Sigmoid colon (tissue), 3 donors: ENCODE results near the gene ZNF232.
"Not testable (repeated sequence)": the region's sequence is repeated elsewhere in the genome, so short reads cannot be mapped to it uniquely, and the experiment has no call there.

ENCODE experiments used
- CTCF ChIP-seq, 4 experiments: fragments of 450-650 bp in 3 of 4; fragments of 200-600 bp in 1 of 4; IDR thresholded peaks; one replicate each; pipeline ENCODE4 v1.5.1; 2016 to 2019; ENCODE audit warnings: antibody characterized with exemption in 4 of 4, mild to moderate bottlenecking in 3 of 4, moderate library complexity in 2 of 4
- POLR2A ChIP-seq, 2 donors: fragments of 450-650 bp; IDR thresholded peaks; one replicate each; pipeline ENCODE4 v1.6.1; 2016; ENCODE audit warnings: antibody characterized with exemption in 2 of 2, mild to moderate bottlenecking in 2 of 2, moderate library complexity in 2 of 2

- TF ChIP-seq CTCF, POLR2A (IDR thresholded peaks at IDR 0.05): not testable (repeated sequence)
Measured at GRCh38 chr17:5128387-5128786, 16.7 kb upstream of the ZNF232 start.
